Mesendoderm (in vitro differentiated cells): ENCODE data around the gene GPR39.

Experiments used
- DNase-seq: peaks from one replicate; pipeline ENCODE4 v3.0.0; 2013
- H2AK5ac ChIP-seq: 2 replicates; pipeline ENCODE4 v1.6.1; 2013; ENCODE audit warnings: low read length, inconsistent platforms
- H2BK120ac ChIP-seq: 2 replicates; pipeline ENCODE4 v1.6.1; 2013; ENCODE audit warnings: low read depth, mild to moderate bottlenecking, low read length, moderate library complexity, mixed read lengths
- H2BK15ac ChIP-seq: replicated peaks from 2 replicates; pipeline ENCODE4 v1.6.1; 2013; ENCODE audit warnings: low read depth, mild to moderate bottlenecking, moderate library complexity
- H2BK5ac ChIP-seq: 2 replicates; pipeline ENCODE4 v1.6.1; 2013; ENCODE audit warnings: low read length, inconsistent platforms
- H3K18ac ChIP-seq: 2 replicates; pipeline ENCODE4 v1.6.1; 2013; ENCODE audit warnings: mild to moderate bottlenecking, low read length, mixed read lengths
- H3K23ac ChIP-seq: one replicate; pipeline ENCODE4 v1.6.1; 2013; ENCODE audit warnings: low read length
- H3K27ac ChIP-seq: 2 replicates; pipeline ENCODE4 v1.5.1; 2013; ENCODE audit warnings: low read depth, mild to moderate bottlenecking, inconsistent platforms, low read length, moderate library complexity
- H3K27me3 ChIP-seq: 2 replicates; pipeline ENCODE4 v1.6.1; 2013; ENCODE audit warnings: low read length, control low read depth, mild to moderate bottlenecking, inconsistent platforms; ENCODE audit not compliant: insufficient read depth, poor library complexity
- H3K36me3 ChIP-seq: 2 replicates; pipeline ENCODE4 v1.6.1; 2013; ENCODE audit warnings: low read length, inconsistent platforms; ENCODE audit not compliant: control insufficient read depth, insufficient read depth
- H3K4ac ChIP-seq: one replicate; pipeline ENCODE4 v1.6.1; 2013; ENCODE audit warnings: low read depth, mild to moderate bottlenecking, low read length, moderate library complexity
- H3K4me1 ChIP-seq: 2 replicates; pipeline ENCODE4 v1.6.1; 2013; ENCODE audit warnings: low read depth, low read length, inconsistent platforms; ENCODE audit not compliant: control insufficient read depth
- H3K4me2 ChIP-seq: 2 replicates; pipeline ENCODE4 v1.6.1; 2013; ENCODE audit warnings: low read length
- H3K4me3 ChIP-seq: 2 replicates; pipeline ENCODE4 v1.5.1; 2013; ENCODE audit warnings: mild to moderate bottlenecking, low read length
- H3K56ac ChIP-seq: one replicate; pipeline ENCODE4 v1.6.1; 2013; ENCODE audit warnings: low read length
- H3K79me1 ChIP-seq: 2 replicates; pipeline ENCODE4 v1.6.1; 2013; ENCODE audit warnings: low read length, inconsistent platforms
- H3K79me2 ChIP-seq: 2 replicates; pipeline ENCODE4 v1.6.1; 2013; ENCODE audit warnings: mild to moderate bottlenecking, low read length; ENCODE audit not compliant: control insufficient read depth, insufficient read depth
- H3K9ac ChIP-seq: 2 replicates; pipeline ENCODE4 v1.6.1; 2013; ENCODE audit warnings: low read length, inconsistent platforms
- H4K5ac ChIP-seq: one replicate; pipeline ENCODE4 v1.6.1; 2013; ENCODE audit warnings: low read length
- H4K8ac ChIP-seq: one replicate; pipeline ENCODE4 v1.6.1; 2013; ENCODE audit warnings: low read depth, mild to moderate bottlenecking, control low read depth, low read length, moderate library complexity
- WGBS: extraction: QIAGEN DNeasy Blood & Tissue Kit; methylation state at CpG from one replicate; pipeline ENCODE4 v1.1.7; 2013; ENCODE audit warnings: low lambda C conversion rate, missing lambda C conversion rate; ENCODE audit not compliant: insufficient coverage; ENCODE audit errors: extremely low coverage; 5-methylcytosine and 5-hydroxymethylcytosine counted together

Gene GPR39

GRCh38 chr2:132559921-132560320 is 143.3 kb downstream of the GPR39 start:
- Histone ChIP-seq H3K4me2 (no peak overlapping the region), H4K5ac (no peak overlapping the region), H4K8ac (no peak overlapping the region), H2BK5ac (no peak overlapping the region), H2AK5ac (no peak overlapping the region), H3K27ac (no peak overlapping the region), H3K36me3 (no peaks in the 10 kb centered on the region), H3K18ac (no peak overlapping the region), H3K4me3 (no peak overlapping the region), H3K27me3 (no peaks in the 10 kb centered on the region), H2BK120ac (no peak overlapping the region), H3K4ac (no peak overlapping the region), H3K56ac (no peak overlapping the region), H2BK15ac (no peak overlapping the region), H3K79me2 (no peaks in the 10 kb centered on the region), H3K4me1 (peaks cover 1% of the 10 kb centered on the region), H3K79me1 (no peaks in the 10 kb centered on the region), H3K23ac (no peak overlapping the region), H3K9ac (no peak overlapping the region)
- no peak for DNase-seq
- WGBS, result no CpG with 5 or more reads among the region's 2 CpGs

- no peak overlapping the region for H3K4me3 ChIP-seq
- H3K4me2 ChIP-seq, result no peak overlapping the region
- H4K5ac ChIP-seq, result no peak overlapping the region
- no CpG with 5 or more reads among the region's 2 CpGs for WGBS
- no peak overlapping the region for H3K23ac ChIP-seq
- H3K27ac ChIP-seq, result no peak overlapping the region
- no peaks in the 10 kb centered on the region for H3K36me3 ChIP-seq
- no peak for DNase-seq
- H2BK5ac ChIP-seq, result no peak overlapping the region
- no peak overlapping the region for H4K8ac ChIP-seq
- no peaks in the 10 kb centered on the region for H3K79me1 ChIP-seq
- H3K9ac ChIP-seq, result no peak overlapping the region
- H3K4me1 ChIP-seq, result peaks cover 1% of the 10 kb centered on the region
- no peak overlapping the region for H3K56ac ChIP-seq
- H3K27me3 ChIP-seq, result no peaks in the 10 kb centered on the region
- H2BK120ac ChIP-seq, result no peak overlapping the region
- no peaks in the 10 kb centered on the region for H3K79me2 ChIP-seq
- H2BK15ac ChIP-seq, result no peak overlapping the region
- no peak overlapping the region for H3K18ac ChIP-seq
- no peak overlapping the region for H3K4ac ChIP-seq
- H2AK5ac ChIP-seq, result no peak overlapping the region
These were observed 144.0 kb downstream of the GPR39 start for GRCh38 chr2:132560562-132560961.

GRCh38 chr2:132562245-132562644 is 145.6 kb downstream of the GPR39 start:
- H3K27me3 ChIP-seq, result no peaks in the 10 kb centered on the region
- no CpG with 5 or more reads among the region's 4 CpGs for WGBS
- no peak for DNase-seq
- H3K36me3 ChIP-seq, result no peaks in the 10 kb centered on the region
- H3K4me2 ChIP-seq, result no peak overlapping the region
- H3K79me1 ChIP-seq, result no peaks in the 10 kb centered on the region
- H3K79me2 ChIP-seq, result no peaks in the 10 kb centered on the region
- H3K56ac ChIP-seq, result no peak overlapping the region
- H3K18ac ChIP-seq, result no peak overlapping the region
- H4K8ac ChIP-seq, result no peak overlapping the region
- H3K9ac ChIP-seq, result no peak overlapping the region
- no peak overlapping the region for H2BK15ac ChIP-seq
- H2BK5ac ChIP-seq, result no peak overlapping the region
- no peak overlapping the region for H4K5ac ChIP-seq
- H3K4ac ChIP-seq, result no peak overlapping the region
- H3K4me1 ChIP-seq, result peaks cover 1% of the 10 kb centered on the region
- H3K27ac ChIP-seq, result no peak overlapping the region
- H3K23ac ChIP-seq, result no peak overlapping the region
- H3K4me3 ChIP-seq, result no peak overlapping the region
- H2AK5ac ChIP-seq, result no peak overlapping the region
- no peak overlapping the region for H2BK120ac ChIP-seq

- no peak overlapping the region for H4K5ac ChIP-seq
- no peak overlapping the region for H2BK120ac ChIP-seq
- H3K4me1 ChIP-seq, result no peaks in the 10 kb centered on the region
- no peak overlapping the region for H3K4me3 ChIP-seq
- WGBS, result no CpG with 5 or more reads among the region's 2 CpGs
- H3K79me1 ChIP-seq, result no peaks in the 10 kb centered on the region
- H2BK15ac ChIP-seq, result no peak overlapping the region
- no peak overlapping the region for H2AK5ac ChIP-seq
- H3K27me3 ChIP-seq, result no peaks in the 10 kb centered on the region
- H3K56ac ChIP-seq, result no peak overlapping the region
- no peak for DNase-seq
- no peak overlapping the region for H3K18ac ChIP-seq
- H3K4ac ChIP-seq, result no peak overlapping the region
- no peak overlapping the region for H4K8ac ChIP-seq
- no peak overlapping the region for H3K4me2 ChIP-seq
- H3K9ac ChIP-seq, result no peak overlapping the region
- H3K23ac ChIP-seq, result no peak overlapping the region
- H3K79me2 ChIP-seq, result no peaks in the 10 kb centered on the region
- no peak overlapping the region for H3K27ac ChIP-seq
- H3K36me3 ChIP-seq, result no peaks in the 10 kb centered on the region
- H2BK5ac ChIP-seq, result no peak overlapping the region
These were observed 147.5 kb downstream of the GPR39 start for GRCh38 chr2:132564065-132564464.

GRCh38 chr2:132566379-132566778 is 149.8 kb downstream of the GPR39 start:
- no peak overlapping the region for H3K56ac ChIP-seq
- H2BK15ac ChIP-seq, result no peak overlapping the region
- no peak overlapping the region for H4K8ac ChIP-seq
- no peak overlapping the region for H2AK5ac ChIP-seq
- H4K5ac ChIP-seq, result no peak overlapping the region
- H2BK120ac ChIP-seq, result no peak overlapping the region
- H3K4me2 ChIP-seq, result no peak overlapping the region
- WGBS, result no CpG with 5 or more reads among the region's 6 CpGs
- H3K18ac ChIP-seq, result no peak overlapping the region
- no peak overlapping the region for H3K4me3 ChIP-seq
- no peak for DNase-seq
- H3K9ac ChIP-seq, result no peak overlapping the region
- H3K27me3 ChIP-seq, result no peaks in the 10 kb centered on the region
- H3K36me3 ChIP-seq, result no peaks in the 10 kb centered on the region
- no peak overlapping the region for H3K23ac ChIP-seq
- no peak overlapping the region for H2BK5ac ChIP-seq
- H3K27ac ChIP-seq, result no peak overlapping the region
- H3K79me2 ChIP-seq, result no peaks in the 10 kb centered on the region
- H3K4ac ChIP-seq, result no peak overlapping the region
- no peaks in the 10 kb centered on the region for H3K4me1 ChIP-seq
- H3K79me1 ChIP-seq, result no peaks in the 10 kb centered on the region

GRCh38 chr2:132567682-132568081 is 151.1 kb downstream of the GPR39 start:
- Histone ChIP-seq H3K36me3 (no peaks in the 10 kb centered on the region), H3K18ac (no peak overlapping the region), H3K4me2 (no peak overlapping the region), H3K4me1 (no peaks in the 10 kb centered on the region), H3K56ac (no peak overlapping the region), H3K79me1 (no peaks in the 10 kb centered on the region), H2BK120ac (no peak overlapping the region), H3K27ac (no peak overlapping the region), H3K4ac (no peak overlapping the region), H3K23ac (no peak overlapping the region), H2BK5ac (no peak overlapping the region), H2AK5ac (no peak overlapping the region), H3K9ac (no peak overlapping the region), H2BK15ac (no peak overlapping the region), H3K79me2 (no peaks in the 10 kb centered on the region), H4K8ac (no peak overlapping the region), H3K27me3 (no peaks in the 10 kb centered on the region), H3K4me3 (no peak overlapping the region), H4K5ac (no peak overlapping the region)
- no peak for DNase-seq
- no CpG with 5 or more reads among the region's 5 CpGs for WGBS
